Endodermal cell (in vitro differentiated cells): Measurements from ENCODE around the gene FIZ1. TPM values are rescaled to one million over a fixed set of nuclear protein-coding genes. Genes with fewer than 3 reads are reported as not detected.

Experiments
- DNase-seq: peaks from one replicate; pipeline ENCODE4 v3.0.0-alpha.2; 2017
- H3K27ac ChIP-seq: 2 replicates; pipeline ENCODE4 v1.5.1; 2013; ENCODE audit warnings: mild to moderate bottlenecking, low read depth, low read length, moderate library complexity
- H3K27me3 ChIP-seq: 2 replicates; pipeline ENCODE4 v1.6.1; 2013; ENCODE audit warnings: mild to moderate bottlenecking, low read length, moderate library complexity; ENCODE audit not compliant: insufficient read depth, control insufficient read depth, poor library complexity, severe bottlenecking
- H3K36me3 ChIP-seq: 2 replicates; pipeline ENCODE4 v1.7.0; 2013; ENCODE audit warnings: mild to moderate bottlenecking, low read length, moderate library complexity; ENCODE audit not compliant: control insufficient read depth, insufficient read depth
- H3K4me1 ChIP-seq: one replicate; pipeline ENCODE4 v1.7.0; 2013; ENCODE audit warnings: low read length; ENCODE audit not compliant: control insufficient read depth, insufficient read depth
- H3K4me3 ChIP-seq: 2 replicates; pipeline ENCODE4 v1.5.1; 2013; ENCODE audit warnings: mild to moderate bottlenecking, low read length, moderate library complexity
- H3K9ac ChIP-seq: 2 replicates; pipeline ENCODE4 v1.6.1; 2013; ENCODE audit warnings: mild to moderate bottlenecking, low read length, moderate library complexity; ENCODE audit not compliant: poor library complexity, severe bottlenecking; ENCODE audit errors: extremely low read depth
- H3K9me3 ChIP-seq: 2 replicates; pipeline ENCODE4 v1.6.1; 2013; ENCODE audit warnings: mild to moderate bottlenecking, low read length, moderate library complexity; ENCODE audit not compliant: control insufficient read depth
- H3K27ac Mint-ChIP-seq: 2 replicates; pipeline ENCODE4 v1.8.0; 2020; ENCODE audit warnings: mixed read lengths
- H3K27me3 Mint-ChIP-seq: 2 replicates; pipeline ENCODE4 v1.8.0; 2021; ENCODE audit warnings: mild to moderate bottlenecking, mixed read lengths; ENCODE audit not compliant: insufficient read depth
- H3K36me3 Mint-ChIP-seq: 2 replicates; pipeline ENCODE4 v1.8.0; 2020; ENCODE audit warnings: low read depth, mixed read lengths
- H3K4me1 Mint-ChIP-seq: 2 replicates; pipeline ENCODE4 v1.8.0; 2020; ENCODE audit warnings: mixed read lengths
- H3K4me3 Mint-ChIP-seq: 2 replicates; pipeline ENCODE4 v1.8.0; 2020; ENCODE audit warnings: mild to moderate bottlenecking, moderate library complexity, mixed read lengths
- H3K9me3 Mint-ChIP-seq: 2 replicates; pipeline ENCODE4 v1.8.0; 2020; ENCODE audit warnings: mild to moderate bottlenecking, mixed read lengths
- CTCF ChIP-seq: fragments of 200-600 bp; sonication (generic); conservative IDR thresholded peaks from 2 replicates; pipeline ENCODE4 v1.5.0; 2021; ENCODE audit warnings: antibody characterized with exemption, mild to moderate bottlenecking
- WGBS, 2 experiments: methylation state at CpG; one replicate each; pipeline versions ENCODE4 v1.1.5 to v1.1.7; 2013; ENCODE audit warnings: missing lambda C conversion rate in 2 of 2, mixed read lengths in 1 of 2; ENCODE audit not compliant: insufficient coverage in 1 of 2, insufficient read length in 1 of 2; 5-methylcytosine and 5-hydroxymethylcytosine counted together
- total RNA-seq, 2 donors: library from RNA; stranded (reverse); fragmentation: NEBNext Ultra II Directional in 1 of 2; extraction: Animal tissue kit (Norgen Biotek cat#: 25700) in 1 of 2; gene quantifications; 2 replicates in 1 of 2; 3 replicates in 1 of 2; pipeline ENCODE4 v1.2.1, GENCODE V29; 2021

Gene FIZ1
- total RNA-seq, 2 donors from 2014 or later, result 19.7 to 21.1 TPM

- peaks cover 17% of the 10 kb centered on the region for H3K4me1 Mint-ChIP-seq
- TF ChIP-seq CTCF, result no peak
- H3K27me3 Mint-ChIP-seq, result no peaks in the 10 kb centered on the region
- H3K9me3 Mint-ChIP-seq, result no peaks in the 10 kb centered on the region
- Histone ChIP-seq H3K4me3 (peak overlapping the region; percentile 92), H3K36me3 (peaks cover 14% of the 10 kb centered on the region), H3K27me3 (no peaks in the 10 kb centered on the region), H3K9me3 (no peaks in the 10 kb centered on the region), H3K27ac (no peak overlapping the region), H3K4me1 (peaks cover 13% of the 10 kb centered on the region), H3K9ac (no peak overlapping the region)
- H3K4me3 Mint-ChIP-seq, result peak overlapping the region; percentile 90
- WGBS, 2 experiments, result 82 to 84% methylated on average over 3 to 5 of the region's 5 CpGs
- H3K27ac Mint-ChIP-seq, result no peak overlapping the region
- no peak for DNase-seq
- peaks cover 18% of the 10 kb centered on the region for H3K36me3 Mint-ChIP-seq
These were observed 46.2 kb upstream of the FIZ1 start for GRCh38 chr19:55645512-55645881.

- TF ChIP-seq CTCF, result no peak
- peaks cover 19% of the 10 kb centered on the region for H3K4me1 Mint-ChIP-seq
- peaks cover 13% of the 10 kb centered on the region for H3K4me1 ChIP-seq
- WGBS, 2 experiments, result 96% methylated on average over 25 to 28 of the region's 28 CpGs
- no peaks in the 10 kb centered on the region for H3K27me3 ChIP-seq
- H3K27me3 Mint-ChIP-seq, result no peaks in the 10 kb centered on the region
- H3K4me3 Mint-ChIP-seq, result peak overlapping the region; percentile 90
- no peaks in the 10 kb centered on the region for H3K9me3 Mint-ChIP-seq
- no peak overlapping the region for H3K9ac ChIP-seq
- H3K27ac Mint-ChIP-seq, result no peak overlapping the region
- no peak for DNase-seq
- H3K4me3 ChIP-seq, result peak overlapping the region; percentile 92
- peaks cover 18% of the 10 kb centered on the region for H3K36me3 Mint-ChIP-seq
- H3K9me3 ChIP-seq, result no peaks in the 10 kb centered on the region
- H3K27ac ChIP-seq, result no peak overlapping the region
- peaks cover 10% of the 10 kb centered on the region for H3K36me3 ChIP-seq
These were observed 45.7 kb upstream of the FIZ1 start for GRCh38 chr19:55644842-55645511.

- Histone ChIP-seq H3K9me3 (no peaks in the 10 kb centered on the region), H3K27me3 (no peaks in the 10 kb centered on the region), H3K9ac (peak overlapping the region; percentile 63), H3K4me1 (peaks cover 13% of the 10 kb centered on the region), H3K4me3 (peak overlapping the region; percentile 92), H3K36me3 (peaks cover 10% of the 10 kb centered on the region), H3K27ac (no peak overlapping the region)
- H3K36me3 Mint-ChIP-seq, result peaks cover 18% of the 10 kb centered on the region
- no peaks in the 10 kb centered on the region for H3K27me3 Mint-ChIP-seq
- 58 to 61% methylated on average over 6 to 11 of the region's 12 CpGs for WGBS, 2 experiments
- no peak for DNase-seq
- H3K27ac Mint-ChIP-seq, result peak overlapping the region; percentile 82
- H3K4me3 Mint-ChIP-seq, result peak overlapping the region; percentile 90
- H3K9me3 Mint-ChIP-seq, result no peaks in the 10 kb centered on the region
- TF ChIP-seq CTCF, result no peak
- H3K4me1 Mint-ChIP-seq, result peaks cover 19% of the 10 kb centered on the region
These were observed 45.0 kb upstream of the FIZ1 start for GRCh38 chr19:55644191-55644833.
